ENCODE results near the gene TTC21A. TPM values are rescaled to one million over a fixed set of nuclear protein-coding genes. Genes with fewer than 3 reads are reported as not detected.

The TTC21A gene
- total RNA-seq, 6 donors from 2014 or later, result 7.4 to 52.4 (median 14.3) TPM

DNA sequence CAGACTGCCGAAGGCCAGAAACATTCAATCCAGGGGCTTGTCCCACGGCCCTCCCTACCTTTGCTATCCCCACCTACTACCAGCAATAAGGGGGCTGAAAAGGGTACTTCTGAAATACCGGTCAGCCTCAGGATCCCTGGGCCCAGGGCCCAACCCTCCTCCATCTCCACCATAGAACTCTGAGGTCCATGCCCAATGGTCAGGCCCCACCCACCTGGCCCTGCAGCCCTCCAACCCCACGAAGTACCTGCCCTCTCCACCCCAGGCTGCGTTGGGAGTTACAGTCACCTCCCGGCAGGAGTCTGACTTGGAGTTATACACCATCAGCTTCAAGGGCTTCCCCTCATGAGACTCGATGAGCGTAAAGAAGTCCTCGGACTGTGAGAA is 7.0 kb upstream of the TTC21A start:
- peaks cover 25 to 32% (median 29%) of the 10 kb centered on the region in 4 donors for H3K4me1 ChIP-seq
- H3K27ac ChIP-seq, result no peak overlapping the region
- peaks cover 15 to 67% (median 51%) of the 10 kb centered on the region in 4 donors for H3K36me3 ChIP-seq
- no peak overlapping the region for H3K4me3 ChIP-seq
- 91% methylated on average over 9 of the region's 9 CpGs; no CpG with 5 or more reads in 1 of the 2 donors for WGBS, 2 donors
- TF ChIP-seq EP300 (IDR thresholded peaks at IDR 0.05) (no peak), POLR2A (IDR thresholded peaks at IDR 0.05) (no peak), POLR2AphosphoS5 (IDR thresholded peaks at IDR 0.05) (no peak)
- TF ChIP-seq, protein P1, sequence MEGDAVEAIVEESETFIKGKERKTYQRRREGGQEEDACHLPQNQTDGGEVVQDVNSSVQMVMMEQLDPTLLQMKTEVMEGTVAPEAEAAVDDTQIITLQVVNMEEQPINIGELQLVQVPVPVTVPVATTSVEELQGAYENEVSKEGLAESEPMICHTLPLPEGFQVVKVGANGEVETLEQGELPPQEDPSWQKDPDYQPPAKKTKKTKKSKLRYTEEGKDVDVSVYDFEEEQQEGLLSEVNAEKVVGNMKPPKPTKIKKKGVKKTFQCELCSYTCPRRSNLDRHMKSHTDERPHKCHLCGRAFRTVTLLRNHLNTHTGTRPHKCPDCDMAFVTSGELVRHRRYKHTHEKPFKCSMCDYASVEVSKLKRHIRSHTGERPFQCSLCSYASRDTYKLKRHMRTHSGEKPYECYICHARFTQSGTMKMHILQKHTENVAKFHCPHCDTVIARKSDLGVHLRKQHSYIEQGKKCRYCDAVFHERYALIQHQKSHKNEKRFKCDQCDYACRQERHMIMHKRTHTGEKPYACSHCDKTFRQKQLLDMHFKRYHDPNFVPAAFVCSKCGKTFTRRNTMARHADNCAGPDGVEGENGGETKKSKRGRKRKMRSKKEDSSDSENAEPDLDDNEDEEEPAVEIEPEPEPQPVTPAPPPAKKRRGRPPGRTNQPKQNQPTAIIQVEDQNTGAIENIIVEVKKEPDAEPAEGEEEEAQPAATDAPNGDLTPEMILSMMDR (IDR thresholded peaks at IDR 0.05), result no peak
- H3K27me3 ChIP-seq, result no peaks in the 10 kb centered on the region
- ATAC-seq (ENCODE audit: low FRiP score in 2 of 2), result no peak
- H3K9me3 ChIP-seq, result no peaks in the 10 kb centered on the region
- DNase-seq, result no peak

DNA sequence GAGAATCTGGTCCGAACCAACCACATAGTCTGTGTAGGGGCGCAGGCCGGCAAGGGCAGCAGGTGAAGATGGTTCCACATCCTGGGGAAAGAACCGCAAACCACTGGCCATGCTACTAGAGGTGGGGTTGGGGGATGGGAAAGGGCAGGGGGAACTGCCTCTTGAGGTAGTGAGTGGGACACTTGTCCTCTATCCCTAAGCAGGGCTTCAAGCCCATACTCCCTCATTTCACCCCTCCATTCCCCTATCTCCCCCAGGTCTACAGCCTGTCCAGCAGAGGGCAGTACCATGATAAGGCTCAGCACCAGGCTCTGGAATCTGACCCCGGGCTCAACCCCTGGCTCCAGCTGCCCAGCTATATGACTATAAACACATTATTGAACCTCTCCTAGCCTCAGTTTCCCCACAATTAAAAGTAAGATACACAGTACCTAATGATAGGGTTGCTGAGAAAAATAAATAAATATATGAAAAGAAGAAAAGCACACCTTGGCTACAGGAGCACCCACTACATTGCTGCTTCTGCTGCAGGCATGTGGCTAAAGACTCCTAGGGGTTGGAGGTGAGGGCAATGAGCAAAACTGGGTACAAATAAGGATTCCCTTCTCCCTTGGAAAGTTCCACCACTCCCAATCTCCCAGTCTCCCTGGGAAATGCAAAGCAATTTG is 6.3 kb upstream of the TTC21A start:
- no peak for TF ChIP-seq POLR2A (IDR thresholded peaks at IDR 0.05)
- TF ChIP-seq, protein P1 (IDR thresholded peaks at IDR 0.05), result peak; percentile 40 to 57 (median 48)
- TF ChIP-seq EP300 (IDR thresholded peaks at IDR 0.05), result no peak
- TF ChIP-seq POLR2AphosphoS5 (IDR thresholded peaks at IDR 0.05), result no peak
- ATAC-seq (ENCODE audit: low FRiP score in 2 of 2) (peak; percentile 55 to 62), DNase-seq (no peak)
- H3K4me3 ChIP-seq, result no peak overlapping the region
- WGBS, 2 donors, result 76 to 78% methylated on average over 5 of the region's 5 CpGs
- peaks cover 31 to 39% (median 35%) of the 10 kb centered on the region in 4 donors for H3K4me1 ChIP-seq
- no peak overlapping the region for H3K27ac ChIP-seq
- H3K27me3 ChIP-seq, result no peaks in the 10 kb centered on the region
- H3K36me3 ChIP-seq, result peaks cover 15 to 61% (median 46%) of the 10 kb centered on the region in 4 donors
- no peaks in the 10 kb centered on the region for H3K9me3 ChIP-seq

DNA sequence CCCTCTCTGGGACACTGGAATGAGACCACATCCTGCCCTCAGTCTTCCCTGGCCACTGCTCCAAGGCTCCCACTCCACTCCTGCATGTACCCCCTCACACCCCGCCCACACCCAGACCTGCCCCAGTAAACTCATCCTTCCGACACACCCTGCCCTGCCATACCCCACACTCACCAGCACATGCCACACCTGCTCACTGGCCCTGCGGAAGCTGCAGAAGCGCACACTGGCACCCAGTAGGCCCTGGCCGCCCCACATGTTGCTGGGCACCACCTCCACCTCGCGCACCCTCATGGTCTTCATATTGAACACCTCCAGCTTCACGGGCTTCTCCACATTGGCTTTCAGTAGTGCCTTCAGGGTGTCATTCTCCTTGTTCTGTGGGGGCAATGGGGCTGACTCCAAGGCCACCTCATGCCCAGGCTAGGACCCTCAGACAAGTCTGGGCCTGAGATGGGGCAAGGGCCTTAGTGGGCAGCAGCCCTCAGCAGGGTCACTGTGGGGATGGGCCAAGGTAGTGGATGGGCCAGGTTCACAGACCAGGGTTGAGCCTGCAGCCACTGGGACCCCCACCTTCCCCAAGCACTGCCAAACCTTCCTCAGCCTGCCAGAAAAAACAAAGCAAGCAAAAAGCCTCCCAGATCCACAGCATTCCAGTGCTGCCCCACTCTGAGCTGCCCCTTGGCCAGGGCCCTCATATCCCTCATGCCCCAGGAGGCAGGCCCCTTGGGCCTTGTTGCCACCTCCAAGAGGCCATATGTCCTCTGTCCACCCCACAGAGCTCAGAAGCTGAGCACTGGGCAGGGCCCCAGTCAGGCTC is 4.8 kb upstream of the TTC21A start:
- peaks cover 11 to 45% (median 34%) of the 10 kb centered on the region in 4 donors for H3K36me3 ChIP-seq
- TF ChIP-seq, protein P1 (IDR thresholded peaks at IDR 0.05), result no peak
- TF ChIP-seq EP300 (IDR thresholded peaks at IDR 0.05), result no peak
- TF ChIP-seq POLR2A (IDR thresholded peaks at IDR 0.05), result no peak
- ATAC-seq (ENCODE audit: low FRiP score in 2 of 2) (no peak), DNase-seq (peak in 1 of 2 donors; percentile 58)
- 91 to 93% methylated on average over 8 of the region's 8 CpGs for WGBS, 2 donors
- H3K27ac ChIP-seq, result peak overlapping the region in 1 of 4 donors; percentile 30
- peaks cover 35 to 43% (median 39%) of the 10 kb centered on the region in 4 donors for H3K4me1 ChIP-seq
- no peak overlapping the region for H3K4me3 ChIP-seq
- H3K9me3 ChIP-seq, result no peaks in the 10 kb centered on the region
- H3K27me3 ChIP-seq, result no peaks in the 10 kb centered on the region

DNA sequence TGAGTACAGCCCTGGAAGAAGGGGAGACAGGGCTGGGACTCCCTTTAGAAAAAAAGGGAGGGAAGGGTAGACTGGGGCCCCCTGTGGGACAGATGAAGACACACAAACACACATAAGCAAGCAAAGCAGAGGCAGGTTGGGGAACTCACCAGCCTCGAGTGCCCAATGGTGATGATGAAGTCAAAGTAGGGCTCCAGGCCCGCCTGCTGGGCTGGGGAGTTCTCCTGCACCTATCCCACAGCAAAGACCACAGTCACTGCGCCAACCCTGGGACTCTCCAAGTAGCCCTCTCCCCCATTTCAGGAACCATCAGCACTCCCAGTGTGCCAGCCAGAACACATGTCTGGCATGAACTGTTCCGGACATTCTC is 4.2 kb upstream of the TTC21A start:
- Histone ChIP-seq H3K4me3 (no peak overlapping the region), H3K27ac (peak overlapping the region in 1 of 4 donors; percentile 30), H3K27me3 (no peaks in the 10 kb centered on the region), H3K36me3 (peaks cover 7 to 39% (median 28%) of the 10 kb centered on the region in 4 donors), H3K4me1 (peaks cover 40 to 48% (median 44%) of the 10 kb centered on the region in 4 donors), H3K9me3 (no peaks in the 10 kb centered on the region)
- WGBS, 2 donors, result 73 to 76% methylated on average over 4 of the region's 4 CpGs
- ATAC-seq (ENCODE audit: low FRiP score in 2 of 2), result no peak
- TF ChIP-seq POLR2A (IDR thresholded peaks at IDR 0.05) (no peak), EP300 (IDR thresholded peaks at IDR 0.05) (no peak), POLR2AphosphoS5 (IDR thresholded peaks at IDR 0.05) (no peak)
- TF ChIP-seq, protein P1 (IDR thresholded peaks at IDR 0.05), result no peak
- no peak for DNase-seq
